ENCODE data around the gene CPEB3.

GRCh38 chr10:92241501-92241900, 49.4 kb downstream of the CPEB3 start:
- no peak for TF ChIP-seq CTCF (IDR thresholded peaks at IDR 0.05)
- no peak for TF ChIP-seq POLR2AphosphoS5 (IDR thresholded peaks at IDR 0.05; ENCODE audit: low read depth, low read length)
- TF ChIP-seq, protein P1, sequence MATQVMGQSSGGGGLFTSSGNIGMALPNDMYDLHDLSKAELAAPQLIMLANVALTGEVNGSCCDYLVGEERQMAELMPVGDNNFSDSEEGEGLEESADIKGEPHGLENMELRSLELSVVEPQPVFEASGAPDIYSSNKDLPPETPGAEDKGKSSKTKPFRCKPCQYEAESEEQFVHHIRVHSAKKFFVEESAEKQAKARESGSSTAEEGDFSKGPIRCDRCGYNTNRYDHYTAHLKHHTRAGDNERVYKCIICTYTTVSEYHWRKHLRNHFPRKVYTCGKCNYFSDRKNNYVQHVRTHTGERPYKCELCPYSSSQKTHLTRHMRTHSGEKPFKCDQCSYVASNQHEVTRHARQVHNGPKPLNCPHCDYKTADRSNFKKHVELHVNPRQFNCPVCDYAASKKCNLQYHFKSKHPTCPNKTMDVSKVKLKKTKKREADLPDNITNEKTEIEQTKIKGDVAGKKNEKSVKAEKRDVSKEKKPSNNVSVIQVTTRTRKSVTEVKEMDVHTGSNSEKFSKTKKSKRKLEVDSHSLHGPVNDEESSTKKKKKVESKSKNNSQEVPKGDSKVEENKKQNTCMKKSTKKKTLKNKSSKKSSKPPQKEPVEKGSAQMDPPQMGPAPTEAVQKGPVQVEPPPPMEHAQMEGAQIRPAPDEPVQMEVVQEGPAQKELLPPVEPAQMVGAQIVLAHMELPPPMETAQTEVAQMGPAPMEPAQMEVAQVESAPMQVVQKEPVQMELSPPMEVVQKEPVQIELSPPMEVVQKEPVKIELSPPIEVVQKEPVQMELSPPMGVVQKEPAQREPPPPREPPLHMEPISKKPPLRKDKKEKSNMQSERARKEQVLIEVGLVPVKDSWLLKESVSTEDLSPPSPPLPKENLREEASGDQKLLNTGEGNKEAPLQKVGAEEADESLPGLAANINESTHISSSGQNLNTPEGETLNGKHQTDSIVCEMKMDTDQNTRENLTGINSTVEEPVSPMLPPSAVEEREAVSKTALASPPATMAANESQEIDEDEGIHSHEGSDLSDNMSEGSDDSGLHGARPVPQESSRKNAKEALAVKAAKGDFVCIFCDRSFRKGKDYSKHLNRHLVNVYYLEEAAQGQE (IDR thresholded peaks at IDR 0.05; ENCODE audit: insufficient read depth in 1 of 2, low read depth in 2 of 2, low read length in 1 of 2) = no peak
- TF ChIP-seq SIN3A (IDR thresholded peaks at IDR 0.05; ENCODE audit: borderline replicate concordance, insufficient read depth, low read depth, low read length) = no peak
